Activated naive CD4-positive, alpha-beta T cell treated with anti-CD3 and anti-CD28 coated beads for 36 hours (primary cell): ENCODE data around the gene TTYH2. TPM values are rescaled to one million over a fixed set of nuclear protein-coding genes. Genes with fewer than 3 reads are reported as not detected.

ENCODE experiments used
- CTCF ChIA-PET: fragments of 350-600 bp; sonication (Branson Sonifier 250); formaldehyde crosslinking; loops from one replicate; lab custom pipeline; 2021; ENCODE audit warnings: antibody characterized with exemption; lab: Charles Lee
- DNase-seq: peaks from one replicate; pipeline ENCODE4 v3.0.0-alpha.2; 2020
- H3K27ac Mint-ChIP-seq: one replicate; pipeline ENCODE4 v1.8.0; 2021; ENCODE audit warnings: mild to moderate bottlenecking, mixed read lengths
- H3K27me3 Mint-ChIP-seq: one replicate; pipeline ENCODE4 v1.8.0; 2021; ENCODE audit warnings: low read depth, mixed read lengths
- H3K36me3 Mint-ChIP-seq: one replicate; pipeline ENCODE4 v1.8.0; 2021; ENCODE audit warnings: low read depth, mixed read lengths
- H3K4me1 Mint-ChIP-seq: one replicate; pipeline ENCODE4 v1.8.0; 2021; ENCODE audit warnings: low read depth, mixed read lengths
- H3K4me3 Mint-ChIP-seq: one replicate; pipeline ENCODE4 v1.8.0; 2021; ENCODE audit warnings: mild to moderate bottlenecking, moderate library complexity, mixed read lengths
- H3K9me3 Mint-ChIP-seq: one replicate; pipeline ENCODE4 v1.8.0; 2021; ENCODE audit warnings: mixed read lengths
- intact Hi-C: fragments of 100-400 bp; cut with micrococcal nuclease; formaldehyde crosslinking; loops from one replicate; pipeline ENCODE4 v1.15.1; 2023
- total RNA-seq, 2 experiments: library from RNA; stranded (reverse); gene quantifications; one replicate each; pipeline ENCODE4 v1.2.3, GENCODE V29; 2021

Gene TTYH2
- total RNA-seq, 2 experiments from 2014 or later, result 2.5 to 2.8 TPM

- CTCF ChIA-PET, result interaction anchor here (0.9 to 1.9 kb wide), 2 partner anchors 64 to 69 kb away, joined by 3 to 5 read pairs; no protein-coding TSS in a partner anchor
- Mint-ChIP-seq H3K9me3 (no peaks in the 10 kb centered on the region), H3K27me3 (no peaks in the 10 kb centered on the region), H3K4me3 (no peak overlapping the region), H3K36me3 (peaks cover 3% of the 10 kb centered on the region), H3K4me1 (no peaks in the 10 kb centered on the region), H3K27ac (no peak overlapping the region)
- intact Hi-C loops, result no loop called here
- no peak for DNase-seq
Measured at GRCh38 chr17:74231928-74232907, 18.8 kb downstream of the TTYH2 start.

GRCh38 chr17:74233937-74234336 lies 20.6 kb downstream of the TTYH2 start:
- Mint-ChIP-seq H3K4me3 (no peak overlapping the region), H3K36me3 (peaks cover 1% of the 10 kb centered on the region), H3K27ac (no peak overlapping the region), H3K4me1 (no peaks in the 10 kb centered on the region), H3K9me3 (no peaks in the 10 kb centered on the region), H3K27me3 (no peaks in the 10 kb centered on the region)
- CTCF ChIA-PET, result no interaction called here
- intact Hi-C loops, result no loop called here
- no peak for DNase-seq

- no peaks in the 10 kb centered on the region for H3K27me3 Mint-ChIP-seq
- intact Hi-C loops, result no loop called here
- H3K4me1 Mint-ChIP-seq, result no peaks in the 10 kb centered on the region
- no peak overlapping the region for H3K4me3 Mint-ChIP-seq
- CTCF ChIA-PET, result no interaction called here
- DNase-seq, result no peak
- H3K36me3 Mint-ChIP-seq, result peaks cover 1% of the 10 kb centered on the region
- H3K9me3 Mint-ChIP-seq, result no peaks in the 10 kb centered on the region
- no peak overlapping the region for H3K27ac Mint-ChIP-seq
Measured at GRCh38 chr17:74234486-74234885, 21.1 kb downstream of the TTYH2 start.

- H3K27ac Mint-ChIP-seq, result no peak overlapping the region
Measured at GRCh38 chr17:74235040-74235581, 21.7 kb downstream of the TTYH2 start.

GRCh38 chr17:74235911-74236371 lies 22.6 kb downstream of the TTYH2 start:
- no peaks in the 10 kb centered on the region for H3K27me3 Mint-ChIP-seq
- no peak for DNase-seq
- intact Hi-C loops, result no loop called here

More at GRCh38 chr17:74235040-74235581, 21.7 kb downstream of the TTYH2 start:
- Mint-ChIP-seq H3K9me3 (no peaks in the 10 kb centered on the region), H3K27me3 (no peaks in the 10 kb centered on the region), H3K36me3 (peaks cover 1% of the 10 kb centered on the region), H3K4me3 (no peak overlapping the region), H3K4me1 (no peaks in the 10 kb centered on the region)
- intact Hi-C loops, result no loop called here
- CTCF ChIA-PET, result no interaction called here
- no peak for DNase-seq

GRCh38 chr17:74237321-74237720 lies 23.9 kb downstream of the TTYH2 start:
- intact Hi-C loops, result no loop called here
- CTCF ChIA-PET, result interaction anchor here (1.1 to 1.2 kb wide), 2 partner anchors 34 to 50 kb away, joined by 3 read pairs; partner anchors contain the start of gene RPL38
- no peaks in the 10 kb centered on the region for H3K9me3 Mint-ChIP-seq
- H3K4me3 Mint-ChIP-seq, result no peak overlapping the region
- H3K27me3 Mint-ChIP-seq, result no peaks in the 10 kb centered on the region
- H3K27ac Mint-ChIP-seq, result no peak overlapping the region
- DNase-seq, result no peak
- H3K4me1 Mint-ChIP-seq, result no peaks in the 10 kb centered on the region
- no peaks in the 10 kb centered on the region for H3K36me3 Mint-ChIP-seq

More at GRCh38 chr17:74235911-74236371, 22.6 kb downstream of the TTYH2 start:
- CTCF ChIA-PET, result no interaction called here
- Mint-ChIP-seq H3K4me1 (no peaks in the 10 kb centered on the region), H3K9me3 (no peaks in the 10 kb centered on the region), H3K36me3 (no peaks in the 10 kb centered on the region), H3K27ac (no peak overlapping the region), H3K4me3 (no peak overlapping the region)

- H3K4me1 Mint-ChIP-seq, result no peaks in the 10 kb centered on the region
- no peaks in the 10 kb centered on the region for H3K27me3 Mint-ChIP-seq
- no peaks in the 10 kb centered on the region for H3K9me3 Mint-ChIP-seq
- DNase-seq, result no peak
- CTCF ChIA-PET, result interaction anchor here (0.6 kb wide), 1 partner anchor 63 kb away, joined by 4 read pairs; no protein-coding TSS in a partner anchor
- intact Hi-C loops, result no loop called here
- H3K36me3 Mint-ChIP-seq, result no peaks in the 10 kb centered on the region
- H3K27ac Mint-ChIP-seq, result no peak overlapping the region
- H3K4me3 Mint-ChIP-seq, result no peak overlapping the region
Measured at GRCh38 chr17:74239172-74239571, 25.8 kb downstream of the TTYH2 start.

GRCh38 chr17:74240618-74241205 lies 27.3 kb downstream of the TTYH2 start:
- no peaks in the 10 kb centered on the region for H3K9me3 Mint-ChIP-seq
- H3K36me3 Mint-ChIP-seq, result no peaks in the 10 kb centered on the region
- intact Hi-C loops, result no loop called here
- CTCF ChIA-PET, result interaction anchor here (0.7 kb wide), 1 partner anchor 221 kb away, joined by 3 read pairs; no protein-coding TSS in a partner anchor
- no peak overlapping the region for H3K4me3 Mint-ChIP-seq
- H3K27me3 Mint-ChIP-seq, result no peaks in the 10 kb centered on the region
- no peaks in the 10 kb centered on the region for H3K4me1 Mint-ChIP-seq
- H3K27ac Mint-ChIP-seq, result no peak overlapping the region
- no peak for DNase-seq

- no peak overlapping the region for H3K4me3 Mint-ChIP-seq
- no peak for DNase-seq
- H3K9me3 Mint-ChIP-seq, result no peaks in the 10 kb centered on the region
- H3K27me3 Mint-ChIP-seq, result no peaks in the 10 kb centered on the region
- H3K27ac Mint-ChIP-seq, result no peak overlapping the region
- no peaks in the 10 kb centered on the region for H3K4me1 Mint-ChIP-seq
- intact Hi-C loops, result no loop called here
- no peaks in the 10 kb centered on the region for H3K36me3 Mint-ChIP-seq
- CTCF ChIA-PET, result interaction anchor here (0.7 kb wide), 1 partner anchor 220 kb away, joined by 3 read pairs; no protein-coding TSS in a partner anchor
Measured at GRCh38 chr17:74241431-74241830, 28.1 kb downstream of the TTYH2 start.

GRCh38 chr17:74241847-74242246 lies 28.5 kb downstream of the TTYH2 start:
- CTCF ChIA-PET, result no interaction called here
- H3K36me3 Mint-ChIP-seq, result no peaks in the 10 kb centered on the region
- no peaks in the 10 kb centered on the region for H3K4me1 Mint-ChIP-seq
- no peak overlapping the region for H3K4me3 Mint-ChIP-seq
- H3K27me3 Mint-ChIP-seq, result no peaks in the 10 kb centered on the region
- H3K9me3 Mint-ChIP-seq, result no peaks in the 10 kb centered on the region
- intact Hi-C loops, result no loop called here
- no peak for DNase-seq
- H3K27ac Mint-ChIP-seq, result no peak overlapping the region

GRCh38 chr17:74243013-74243755 lies 29.8 kb downstream of the TTYH2 start:
- Mint-ChIP-seq H3K4me1 (no peaks in the 10 kb centered on the region), H3K27ac (no peak overlapping the region), H3K4me3 (no peak overlapping the region), H3K27me3 (no peaks in the 10 kb centered on the region), H3K9me3 (no peaks in the 10 kb centered on the region), H3K36me3 (no peaks in the 10 kb centered on the region)
- intact Hi-C loops, result no loop called here
- CTCF ChIA-PET, result interaction anchor here (0.6 kb wide), 1 partner anchor 422 kb away, joined by 3 read pairs; no protein-coding TSS in a partner anchor
- DNase-seq, result no peak
